WTC11 (cell line): ENCODE data around the gene BICDL1. TPM values are rescaled to one million over a fixed set of nuclear protein-coding genes. Genes with fewer than 3 reads are reported as not detected.

Source experiments
- ATAC-seq: fragments of 200-7000 bp; cut with Tn5 transposase; 2 replicates; pipeline ENCODE4 v1.10.0; 2021; ENCODE audit warnings: mild to moderate bottlenecking, moderate library complexity
- CTCF ChIA-PET: fragments of 300-600 bp; sonication (Branson Sonifier 250); formaldehyde crosslinking; loops from one replicate; lab custom pipeline; 2021; ENCODE audit warnings: antibody characterized with exemption; lab: Charles Lee
- POLR2A ChIA-PET: fragments of 350-600 bp; sonication (Branson Sonifier 250); formaldehyde crosslinking; loops from one replicate; lab custom pipeline; 2021; ENCODE audit warnings: antibody characterized with exemption; lab: Charles Lee
- DNase-seq: peaks from one replicate; pipeline ENCODE4 v3.0.0; 2021; ENCODE audit warnings: low spot score
- H3K27ac Mint-ChIP-seq: 2 replicates; pipeline ENCODE4 v1.8.0; 2021; ENCODE audit warnings: mixed read lengths
- H3K27me3 Mint-ChIP-seq: 2 replicates; pipeline ENCODE4 v1.8.0; 2021; ENCODE audit warnings: low read depth, mild to moderate bottlenecking, moderate library complexity, mixed read lengths
- H3K36me3 Mint-ChIP-seq: 2 replicates; pipeline ENCODE4 v1.8.0; 2021; ENCODE audit warnings: mixed read lengths
- H3K4me1 Mint-ChIP-seq: 2 replicates; pipeline ENCODE4 v1.8.0; 2022; ENCODE audit warnings: mixed read lengths
- H3K4me3 Mint-ChIP-seq: 2 replicates; pipeline ENCODE4 v1.8.0; 2021; ENCODE audit warnings: mild to moderate bottlenecking, moderate library complexity, mixed read lengths
- H3K9me3 Mint-ChIP-seq: 2 replicates; pipeline ENCODE4 v1.8.0; 2021; ENCODE audit warnings: mixed read lengths
- AFF4 ChIP-seq: sonication (generic); formaldehyde crosslinking; IDR thresholded peaks from 2 replicates; pipeline ENCODE4 v1.8.1; 2023; ENCODE audit warnings: mild to moderate bottlenecking, missing genetic modification reagents, borderline replicate concordance
- ATF2 ChIP-seq: sonication (generic); formaldehyde crosslinking; IDR thresholded peaks from 2 replicates; pipeline ENCODE4 v1.8.1; 2022; ENCODE audit warnings: low read depth, missing genetic modification reagents, borderline replicate concordance
- ATF6 ChIP-seq: sonication (generic); formaldehyde crosslinking; IDR thresholded peaks from 2 replicates; pipeline ENCODE4 v1.8.1; 2023; ENCODE audit warnings: mild to moderate bottlenecking, missing genetic modification reagents
- CREM ChIP-seq: sonication (generic); formaldehyde crosslinking; IDR thresholded peaks from 2 replicates; pipeline ENCODE4 v1.8.1; 2022; ENCODE audit warnings: mild to moderate bottlenecking, missing genetic modification reagents, moderate library complexity
- E2F1 ChIP-seq: sonication (generic); formaldehyde crosslinking; IDR thresholded peaks from 2 replicates; pipeline ENCODE4 v1.8.0; 2022; ENCODE audit warnings: mild to moderate bottlenecking, missing genetic modification reagents
- ELF4 ChIP-seq: sonication (generic); formaldehyde crosslinking; IDR thresholded peaks from 2 replicates; pipeline ENCODE4 v1.8.1; 2022; ENCODE audit warnings: low read depth, mild to moderate bottlenecking, moderate library complexity, missing genetic modification reagents
- FOXJ3 ChIP-seq: sonication (generic); formaldehyde crosslinking; IDR thresholded peaks from 2 replicates; pipeline ENCODE4 v1.9.0; 2021; ENCODE audit warnings: missing genetic modification reagents, mild to moderate bottlenecking, borderline replicate concordance
- FOXP1 ChIP-seq: sonication (generic); formaldehyde crosslinking; IDR thresholded peaks from 2 replicates; pipeline ENCODE4 v1.8.0; 2022; ENCODE audit warnings: missing genetic modification reagents, mild to moderate bottlenecking, moderate library complexity, borderline replicate concordance
- GRHL2 ChIP-seq: fragments of 250-450 bp; sonication (Bioruptor Pico); IDR thresholded peaks from 2 replicates; pipeline ENCODE4 v1.8.0; 2022; ENCODE audit warnings: mild to moderate bottlenecking, moderate library complexity; ENCODE audit not compliant: insufficient replicate concordance, severe bottlenecking
- GTF2I ChIP-seq: fragments of 250-450 bp; sonication (Bioruptor Pico); conservative IDR thresholded peaks from 2 replicates; pipeline ENCODE4 v1.4.0; 2021; ENCODE audit warnings: mild to moderate bottlenecking
- JUN ChIP-seq: sonication (generic); formaldehyde crosslinking; IDR thresholded peaks from 2 replicates; pipeline ENCODE4 v1.8.0; 2023; ENCODE audit warnings: mild to moderate bottlenecking, missing genetic modification reagents
- NFATC4 ChIP-seq: fragments of 250-450 bp; sonication (Bioruptor Pico); IDR thresholded peaks from 2 replicates; pipeline ENCODE4 v1.9.0; 2021; ENCODE audit warnings: mild to moderate bottlenecking
- NFYB ChIP-seq: sonication (generic); formaldehyde crosslinking; conservative IDR thresholded peaks from 2 replicates; pipeline ENCODE4 v1.8.0; 2022; ENCODE audit warnings: low read depth, missing genetic modification reagents
- PRDM15 ChIP-seq: sonication (generic); formaldehyde crosslinking; IDR thresholded peaks from 2 replicates; pipeline ENCODE4 v1.8.0; 2022; ENCODE audit warnings: missing genetic modification reagents
- RELA ChIP-seq: sonication (generic); formaldehyde crosslinking; IDR thresholded peaks from 2 replicates; pipeline ENCODE4 v1.8.1; 2022; ENCODE audit warnings: missing genetic modification reagents, mild to moderate bottlenecking, borderline replicate concordance
- USF2 ChIP-seq: sonication (generic); formaldehyde crosslinking; IDR thresholded peaks from 2 replicates; pipeline ENCODE4 v1.8.1; 2023; ENCODE audit warnings: mild to moderate bottlenecking, missing genetic modification reagents, moderate library complexity
- ZMAT4 ChIP-seq: fragments of 250-450 bp; sonication (Bioruptor Pico); IDR thresholded peaks from 2 replicates; pipeline ENCODE4 v1.9.0; 2021; ENCODE audit warnings: mild to moderate bottlenecking
- ZNF317 ChIP-seq: sonication (generic); formaldehyde crosslinking; IDR thresholded peaks from 2 replicates; pipeline ENCODE4 v1.8.1; 2023; ENCODE audit warnings: low read depth, mild to moderate bottlenecking, moderate library complexity, missing genetic modification reagents, borderline replicate concordance
- ZNF671 ChIP-seq: fragments of 250-450 bp; sonication (Bioruptor Pico); IDR thresholded peaks from 2 replicates; pipeline ENCODE4 v1.8.0; 2021; ENCODE audit warnings: mild to moderate bottlenecking
- total RNA-seq: library from RNA; stranded (reverse); gene quantifications from 3 replicates; pipeline ENCODE4 v1.2.3, GENCODE V29; 2021

The BICDL1 gene
- total RNA-seq, 1 experiment from 2014 or later = 23.1 TPM

GRCh38 chr12:120131116-120131515 is 142.1 kb downstream of the BICDL1 start:
- no peaks in the 10 kb centered on the region for H3K27me3 Mint-ChIP-seq
- no peak overlapping the region for H3K27ac Mint-ChIP-seq
- H3K9me3 Mint-ChIP-seq = no peaks in the 10 kb centered on the region
- ChIA-PET CTCF (no interaction called here), POLR2A (no interaction called here)
- H3K4me3 Mint-ChIP-seq = no peak overlapping the region
- peaks cover 15% of the 10 kb centered on the region for H3K4me1 Mint-ChIP-seq
- H3K36me3 Mint-ChIP-seq = peaks cover 82% of the 10 kb centered on the region
- no peak for ATAC-seq
- no peak for DNase-seq
- TF ChIP-seq ZNF317 = no peak
- TF ChIP-seq ATF2 (CRISPR knock-in tag) = no peak
- TF ChIP-seq AFF4 = no peak
- no peak for TF ChIP-seq PRDM15 (CRISPR knock-in tag)
- TF ChIP-seq NFATC4 (CRISPR knock-in tag) = no peak
- TF ChIP-seq GRHL2 (CRISPR knock-in tag) = no peak
- TF ChIP-seq JUN (CRISPR knock-in tag) = no peak

- Mint-ChIP-seq H3K27ac (no peak overlapping the region), H3K36me3 (peaks cover 85% of the 10 kb centered on the region), H3K9me3 (no peaks in the 10 kb centered on the region), H3K27me3 (no peaks in the 10 kb centered on the region), H3K4me1 (peaks cover 6% of the 10 kb centered on the region), H3K4me3 (no peak overlapping the region)
- ChIA-PET POLR2A (interaction anchor here (0.6 kb wide), 1 partner anchor 13 kb away, joined by 7 read pairs; no protein-coding TSS in a partner anchor), CTCF (no interaction called here)
- no peak for ATAC-seq
- DNase-seq = no peak
- TF ChIP-seq RELA (CRISPR knock-in tag) = no peak
- no peak for TF ChIP-seq ELF4 (CRISPR knock-in tag)
- no peak for TF ChIP-seq CREM
- TF ChIP-seq ZNF671 (CRISPR knock-in tag) = no peak
- no peak for TF ChIP-seq ZMAT4
- no peak for TF ChIP-seq FOXP1 (CRISPR knock-in tag)
- no peak for TF ChIP-seq GTF2I
- TF ChIP-seq NFYB (CRISPR knock-in tag) = no peak
- TF ChIP-seq FOXJ3 = no peak
- TF ChIP-seq USF2 (CRISPR knock-in tag) = no peak
- TF ChIP-seq E2F1 (CRISPR knock-in tag) = no peak
- TF ChIP-seq ATF6 (CRISPR knock-in tag) = no peak
These were observed 143.2 kb downstream of the BICDL1 start for GRCh38 chr12:120132054-120132836.
